Lower leg skin (tissue), 4 donors: ENCODE measurements around the gene PACS2. TPM values are rescaled to one million over a fixed set of nuclear protein-coding genes. Genes with fewer than 3 reads are reported as not detected.

ENCODE experiments used
- DNase-seq, 2 donors: peaks; one replicate each; pipeline ENCODE4 v3.0.0-alpha.2; 2019; ENCODE audit warnings: low spot score in 2 of 2
- H3K4me3 ChIP-seq: fragments of 200-600 bp; sonication (generic); 2 replicates; pipeline ENCODE4 v1.5.1; 2017; ENCODE audit warnings: mild to moderate bottlenecking, low read depth; ENCODE audit not compliant: poor library complexity, severe bottlenecking
- POLR2A ChIP-seq, 2 donors: fragments of 450-650 bp; IDR thresholded peaks; one replicate each; pipeline ENCODE4 v1.6.1; 2016 to 2017; ENCODE audit warnings: antibody characterized with exemption in 2 of 2, mild to moderate bottlenecking in 1 of 2, moderate library complexity in 1 of 2
- WGBS, 2 donors: methylation state at CpG; one replicate each; pipeline ENCODE4 v1.1.5; 2018; 5-methylcytosine and 5-hydroxymethylcytosine counted together
- intact Hi-C: fragments of 100-400 bp; cut with DNase I; formaldehyde crosslinking; loops from one replicate; pipeline ENCODE4 v1.15.0; 2023; ENCODE audit warnings: low total_unique reads
- total RNA-seq, 4 donors: library from RNA; depleted of rRNA; stranded (reverse); fragments of >200 nt; gene quantifications; one replicate each; pipeline ENCODE4 v1.1.0, GENCODE V29; 2016
- TF ChIP-seq, protein P1 (sequence below), 3 donors: fragments of 450-650 bp; IDR thresholded peaks; one replicate each; pipeline ENCODE4 v1.5.1; 2016; ENCODE audit warnings: antibody characterized with exemption in 3 of 3, mild to moderate bottlenecking in 3 of 3, moderate library complexity in 2 of 3

PACS2 gene
- total RNA-seq, 4 donors from 2014 or later = 25.9 to 75.1 (median 54.3) TPM

DNA sequence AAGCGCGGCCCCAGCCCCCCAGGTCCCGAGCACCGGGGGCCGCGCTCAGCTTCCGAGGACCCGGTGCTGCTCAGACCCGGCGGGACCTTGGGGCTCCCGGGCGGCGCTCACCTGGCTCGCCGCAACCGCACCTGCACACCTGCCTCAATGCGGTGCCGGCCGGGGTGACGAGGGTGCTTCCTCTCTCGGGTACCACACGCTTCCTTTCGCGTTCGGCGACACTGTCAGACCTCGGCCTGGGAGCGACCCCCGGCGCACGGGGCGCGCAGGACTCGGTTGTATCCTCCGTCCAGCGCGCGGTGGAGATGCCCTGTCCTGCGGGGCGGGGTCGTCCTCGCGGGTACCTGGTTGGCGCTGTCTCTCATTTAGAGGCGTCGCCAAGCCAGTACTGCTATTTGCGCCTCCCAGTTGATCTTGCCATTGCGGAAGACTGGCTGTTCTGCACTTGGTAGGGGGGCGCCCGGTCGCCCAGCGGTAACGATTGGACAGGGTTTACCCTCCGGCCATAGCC is 718 bp downstream of the PACS2 start:
- WGBS, 2 donors = 0% methylated on average over 2 to 20 of the region's 54 CpGs
- H3K4me3 ChIP-seq = peak overlapping the region; percentile 53
- peak; percentile 34 to 92 for DNase-seq
- TF ChIP-seq, protein P1, sequence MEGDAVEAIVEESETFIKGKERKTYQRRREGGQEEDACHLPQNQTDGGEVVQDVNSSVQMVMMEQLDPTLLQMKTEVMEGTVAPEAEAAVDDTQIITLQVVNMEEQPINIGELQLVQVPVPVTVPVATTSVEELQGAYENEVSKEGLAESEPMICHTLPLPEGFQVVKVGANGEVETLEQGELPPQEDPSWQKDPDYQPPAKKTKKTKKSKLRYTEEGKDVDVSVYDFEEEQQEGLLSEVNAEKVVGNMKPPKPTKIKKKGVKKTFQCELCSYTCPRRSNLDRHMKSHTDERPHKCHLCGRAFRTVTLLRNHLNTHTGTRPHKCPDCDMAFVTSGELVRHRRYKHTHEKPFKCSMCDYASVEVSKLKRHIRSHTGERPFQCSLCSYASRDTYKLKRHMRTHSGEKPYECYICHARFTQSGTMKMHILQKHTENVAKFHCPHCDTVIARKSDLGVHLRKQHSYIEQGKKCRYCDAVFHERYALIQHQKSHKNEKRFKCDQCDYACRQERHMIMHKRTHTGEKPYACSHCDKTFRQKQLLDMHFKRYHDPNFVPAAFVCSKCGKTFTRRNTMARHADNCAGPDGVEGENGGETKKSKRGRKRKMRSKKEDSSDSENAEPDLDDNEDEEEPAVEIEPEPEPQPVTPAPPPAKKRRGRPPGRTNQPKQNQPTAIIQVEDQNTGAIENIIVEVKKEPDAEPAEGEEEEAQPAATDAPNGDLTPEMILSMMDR (IDR thresholded peaks at IDR 0.05) = no peak
- TF ChIP-seq POLR2A (IDR thresholded peaks at IDR 0.05) = no peak
- intact Hi-C loops = no loop called here

GRCh38 chr14:105315941-105316576 is 1.5 kb downstream of the PACS2 start:
- WGBS, 2 donors = 63 to 65% methylated on average over 12 to 14 of the region's 15 CpGs
- H3K4me3 ChIP-seq = no peak overlapping the region
- TF ChIP-seq, protein P1 (IDR thresholded peaks at IDR 0.05) = no peak
- TF ChIP-seq POLR2A (IDR thresholded peaks at IDR 0.05) = no peak
- peak in 1 of 2 donors; percentile 89 for DNase-seq
- intact Hi-C loops = no loop called here

DNA sequence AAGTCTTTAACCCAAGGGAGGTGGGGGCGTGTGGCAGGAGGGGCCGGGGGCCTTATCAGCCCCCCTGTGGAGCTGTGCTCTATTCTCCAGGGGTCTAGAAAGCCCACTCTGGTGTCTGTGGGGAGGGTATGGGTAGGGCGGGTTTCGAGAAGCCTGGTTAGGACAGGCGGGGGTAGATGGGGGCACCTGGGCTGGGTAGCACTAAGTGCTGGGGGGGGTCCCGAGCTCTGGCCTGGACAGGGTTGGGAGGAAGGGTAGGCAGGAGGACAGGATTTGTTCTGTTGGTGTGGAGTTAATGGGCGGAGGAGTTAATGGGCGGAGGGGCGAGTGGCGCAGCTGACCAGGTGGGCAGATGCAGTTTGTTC is 2.0 kb downstream of the PACS2 start:
- 83 to 86% methylated on average over 10 of the region's 10 CpGs for WGBS, 2 donors
- no peak overlapping the region for H3K4me3 ChIP-seq
- no peak for DNase-seq
- no peak for TF ChIP-seq POLR2A (IDR thresholded peaks at IDR 0.05)
- TF ChIP-seq, protein P1 (IDR thresholded peaks at IDR 0.05) = no peak
- intact Hi-C loops = no loop called here

DNA sequence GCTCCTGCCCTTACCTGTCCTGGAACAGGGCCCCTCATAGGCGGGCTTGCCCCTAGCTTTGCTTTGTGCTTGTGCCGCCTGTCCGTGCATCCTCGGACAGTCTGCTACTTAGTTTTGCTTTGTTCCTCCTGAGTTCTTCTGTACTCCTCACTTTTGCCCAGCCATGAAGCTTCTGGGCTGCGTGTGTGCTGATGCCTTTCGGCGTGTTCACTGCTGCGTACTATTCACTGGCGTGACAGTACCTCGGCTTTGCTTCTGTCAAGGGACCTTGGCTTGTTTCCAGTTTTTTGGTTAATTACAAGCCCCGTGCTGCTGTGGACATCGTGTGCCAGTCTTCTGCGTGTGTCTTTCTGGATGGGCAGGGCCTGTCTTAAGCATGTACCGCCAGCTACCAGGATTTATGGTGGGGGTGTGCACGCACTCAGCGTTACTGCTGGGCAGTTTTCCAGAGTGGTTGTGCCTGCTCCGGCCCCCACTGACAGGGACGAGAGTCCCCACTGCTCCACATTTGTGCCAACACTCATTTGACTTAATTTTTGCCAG is 2.5 kb downstream of the PACS2 start:
- TF ChIP-seq, protein P1 (IDR thresholded peaks at IDR 0.05) = no peak
- TF ChIP-seq POLR2A (IDR thresholded peaks at IDR 0.05) = no peak
- WGBS, 2 donors = 50 to 52% methylated on average over 17 to 18 of the region's 18 CpGs
- no peak overlapping the region for H3K4me3 ChIP-seq
- intact Hi-C loops = no loop called here
- no peak for DNase-seq

DNA sequence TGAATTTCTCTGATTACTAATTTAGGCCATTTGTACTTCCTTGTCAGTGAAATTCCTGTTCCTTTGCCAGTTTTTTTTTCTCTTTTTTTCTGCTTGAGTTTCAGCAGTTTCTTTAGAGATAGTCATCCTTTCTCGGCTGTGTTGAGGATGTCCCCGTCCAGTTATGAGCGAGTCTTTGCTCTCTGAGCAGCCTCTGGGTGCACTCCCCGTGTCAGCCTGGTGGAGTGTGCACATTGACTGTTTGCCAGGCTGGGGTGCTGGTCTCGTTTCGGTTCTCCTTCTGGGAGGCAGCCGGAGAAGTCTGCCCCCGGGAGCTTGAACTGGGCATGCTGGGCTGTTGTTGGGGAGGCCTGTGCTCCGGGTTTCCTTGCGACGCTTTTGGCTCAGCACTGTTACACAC is 3.0 kb downstream of the PACS2 start:
- no peak for TF ChIP-seq POLR2A (IDR thresholded peaks at IDR 0.05)
- intact Hi-C loops = no loop called here
- no peak overlapping the region for H3K4me3 ChIP-seq
- 25 to 36% methylated on average over 11 of the region's 11 CpGs for WGBS, 2 donors
- peak; percentile 41 to 89 for DNase-seq

GRCh38 chr14:105322791-105323556 is 8.4 kb downstream of the PACS2 start:
- intact Hi-C loops = no loop called here
- WGBS, 2 donors = 81 to 84% methylated on average over 27 of the region's 27 CpGs
- H3K4me3 ChIP-seq = no peak overlapping the region
- DNase-seq = no peak
- TF ChIP-seq, protein P1 (IDR thresholded peaks at IDR 0.05) = no peak
- TF ChIP-seq POLR2A (IDR thresholded peaks at IDR 0.05) = no peak
